ENCODE data around the gene CACNA1D.

DNA sequence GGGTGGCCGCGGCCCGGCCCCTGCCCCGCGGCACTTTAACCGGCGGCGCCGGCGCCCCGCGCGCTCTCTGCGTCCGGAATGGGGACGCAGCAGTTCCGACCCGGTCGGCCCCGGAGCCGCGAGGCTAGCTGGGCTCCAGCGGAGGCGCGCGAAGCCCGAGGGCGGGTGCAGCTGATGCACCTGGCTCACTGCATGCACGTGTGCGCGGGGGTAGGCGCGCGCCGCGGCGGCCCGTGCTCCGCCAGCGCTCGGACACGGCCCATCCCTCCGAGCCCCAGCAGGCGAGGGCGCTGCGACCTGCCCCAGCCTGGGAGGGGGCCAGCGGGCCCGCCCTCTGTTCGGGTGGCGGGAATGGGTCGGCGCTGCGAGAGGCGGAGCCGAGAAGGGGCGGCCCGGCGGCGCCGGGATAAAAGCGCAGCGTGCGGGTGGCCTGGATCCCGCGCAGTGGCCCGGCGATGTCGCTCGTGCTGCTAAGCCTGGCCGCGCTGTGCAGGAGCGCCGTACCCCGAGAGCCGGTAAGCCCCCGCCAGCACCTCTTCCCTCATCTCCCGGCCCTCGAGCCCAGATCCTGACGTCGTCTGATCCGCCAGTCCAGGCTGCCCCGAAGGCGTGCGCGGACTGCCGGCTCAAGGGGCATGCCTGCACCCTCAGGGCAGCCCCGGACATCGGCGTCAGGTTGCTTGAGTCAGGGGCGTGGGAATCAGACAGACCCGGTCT is 351.9 kb downstream of the CACNA1D start, which contains the start of the genes CHDH and IL17RB:
- TF ChIP-seq, protein P1, sequence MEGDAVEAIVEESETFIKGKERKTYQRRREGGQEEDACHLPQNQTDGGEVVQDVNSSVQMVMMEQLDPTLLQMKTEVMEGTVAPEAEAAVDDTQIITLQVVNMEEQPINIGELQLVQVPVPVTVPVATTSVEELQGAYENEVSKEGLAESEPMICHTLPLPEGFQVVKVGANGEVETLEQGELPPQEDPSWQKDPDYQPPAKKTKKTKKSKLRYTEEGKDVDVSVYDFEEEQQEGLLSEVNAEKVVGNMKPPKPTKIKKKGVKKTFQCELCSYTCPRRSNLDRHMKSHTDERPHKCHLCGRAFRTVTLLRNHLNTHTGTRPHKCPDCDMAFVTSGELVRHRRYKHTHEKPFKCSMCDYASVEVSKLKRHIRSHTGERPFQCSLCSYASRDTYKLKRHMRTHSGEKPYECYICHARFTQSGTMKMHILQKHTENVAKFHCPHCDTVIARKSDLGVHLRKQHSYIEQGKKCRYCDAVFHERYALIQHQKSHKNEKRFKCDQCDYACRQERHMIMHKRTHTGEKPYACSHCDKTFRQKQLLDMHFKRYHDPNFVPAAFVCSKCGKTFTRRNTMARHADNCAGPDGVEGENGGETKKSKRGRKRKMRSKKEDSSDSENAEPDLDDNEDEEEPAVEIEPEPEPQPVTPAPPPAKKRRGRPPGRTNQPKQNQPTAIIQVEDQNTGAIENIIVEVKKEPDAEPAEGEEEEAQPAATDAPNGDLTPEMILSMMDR (IDR thresholded peaks at IDR 0.05), result no peak
- peak in 1 of 2 donors; percentile 54 for TF ChIP-seq POLR2A (IDR thresholded peaks at IDR 0.05)
- peak in 1 of 2 donors; percentile 53 for TF ChIP-seq EP300 (IDR thresholded peaks at IDR 0.05)
